ENCODE data around the gene PPFIA4. TPM values are rescaled to one million over a fixed set of nuclear protein-coding genes. Genes with fewer than 3 reads are reported as not detected.

Gene PPFIA4
- total RNA-seq, 1 donor from 2014 or later = 14.7 TPM

GRCh38 chr1:202987255-202987654 lies 39.0 kb upstream of the PPFIA4 start:
- H3K36me3 Mint-ChIP-seq (ENCODE audit: low read depth) = peaks cover 2% of the 10 kb centered on the region
- H3K4me1 Mint-ChIP-seq (ENCODE audit: low read depth) = no peaks in the 10 kb centered on the region
- no peak for DNase-seq (ENCODE audit: low spot score)
- TF ChIP-seq CTCF (IDR thresholded peaks at IDR 0.05) = no peak
- H3K4me3 Mint-ChIP-seq (ENCODE audit: unreplicated experiment) = no peak overlapping the region
- peaks cover 49% of the 10 kb centered on the region for H3K27me3 Mint-ChIP-seq (ENCODE audit: low read depth)
- no peak overlapping the region for H3K27ac Mint-ChIP-seq (ENCODE audit: unreplicated experiment)
- H3K9me3 Mint-ChIP-seq (ENCODE audit: low read depth) = peaks cover 4% of the 10 kb centered on the region

- H3K36me3 Mint-ChIP-seq (ENCODE audit: low read depth) = peaks cover 2% of the 10 kb centered on the region
- no peak for DNase-seq (ENCODE audit: low spot score)
- H3K4me3 Mint-ChIP-seq (ENCODE audit: unreplicated experiment) = no peak overlapping the region
- no peaks in the 10 kb centered on the region for H3K4me1 Mint-ChIP-seq (ENCODE audit: low read depth)
- no peak for TF ChIP-seq CTCF (IDR thresholded peaks at IDR 0.05)
- no peak overlapping the region for H3K27ac Mint-ChIP-seq (ENCODE audit: unreplicated experiment)
- peaks cover 49% of the 10 kb centered on the region for H3K27me3 Mint-ChIP-seq (ENCODE audit: low read depth)
- H3K9me3 Mint-ChIP-seq (ENCODE audit: low read depth) = peaks cover 4% of the 10 kb centered on the region
These were observed 38.2 kb upstream of the PPFIA4 start for GRCh38 chr1:202987922-202988583.

- Mint-ChIP-seq H3K36me3 (ENCODE audit: low read depth) (peaks cover 2% of the 10 kb centered on the region), H3K27me3 (ENCODE audit: low read depth) (peaks cover 54% of the 10 kb centered on the region), H3K9me3 (ENCODE audit: low read depth) (peaks cover 4% of the 10 kb centered on the region), H3K27ac (ENCODE audit: unreplicated experiment) (no peak overlapping the region), H3K4me1 (ENCODE audit: low read depth) (no peaks in the 10 kb centered on the region), H3K4me3 (ENCODE audit: unreplicated experiment) (no peak overlapping the region)
- TF ChIP-seq CTCF (IDR thresholded peaks at IDR 0.05) = no peak
- no peak for DNase-seq (ENCODE audit: low spot score)
These were observed 36.4 kb upstream of the PPFIA4 start for GRCh38 chr1:202989879-202990278.

GRCh38 chr1:202991112-202991511 lies 35.2 kb upstream of the PPFIA4 start:
- no peak for DNase-seq (ENCODE audit: low spot score)
- H3K27me3 Mint-ChIP-seq (ENCODE audit: low read depth) = peaks cover 62% of the 10 kb centered on the region
- peaks cover 4% of the 10 kb centered on the region for H3K9me3 Mint-ChIP-seq (ENCODE audit: low read depth)
- no peak overlapping the region for H3K4me3 Mint-ChIP-seq (ENCODE audit: unreplicated experiment)
- no peak for TF ChIP-seq CTCF (IDR thresholded peaks at IDR 0.05)
- H3K27ac Mint-ChIP-seq (ENCODE audit: unreplicated experiment) = no peak overlapping the region
- peaks cover 2% of the 10 kb centered on the region for H3K36me3 Mint-ChIP-seq (ENCODE audit: low read depth)
- H3K4me1 Mint-ChIP-seq (ENCODE audit: low read depth) = no peaks in the 10 kb centered on the region

- Mint-ChIP-seq H3K9me3 (ENCODE audit: low read depth) (peaks cover 4% of the 10 kb centered on the region), H3K27ac (ENCODE audit: unreplicated experiment) (no peak overlapping the region), H3K27me3 (ENCODE audit: low read depth) (peaks cover 63% of the 10 kb centered on the region), H3K36me3 (ENCODE audit: low read depth) (peaks cover 2% of the 10 kb centered on the region), H3K4me1 (ENCODE audit: low read depth) (no peaks in the 10 kb centered on the region), H3K4me3 (ENCODE audit: unreplicated experiment) (no peak overlapping the region)
- DNase-seq (ENCODE audit: low spot score) = no peak
- no peak for TF ChIP-seq CTCF (IDR thresholded peaks at IDR 0.05)
These were observed 31.5 kb upstream of the PPFIA4 start for GRCh38 chr1:202994756-202995155.

All from chondrocyte (in vitro differentiated cells).